Measurements from ENCODE around the gene GLRX3.

GLRX3 gene

DNA sequence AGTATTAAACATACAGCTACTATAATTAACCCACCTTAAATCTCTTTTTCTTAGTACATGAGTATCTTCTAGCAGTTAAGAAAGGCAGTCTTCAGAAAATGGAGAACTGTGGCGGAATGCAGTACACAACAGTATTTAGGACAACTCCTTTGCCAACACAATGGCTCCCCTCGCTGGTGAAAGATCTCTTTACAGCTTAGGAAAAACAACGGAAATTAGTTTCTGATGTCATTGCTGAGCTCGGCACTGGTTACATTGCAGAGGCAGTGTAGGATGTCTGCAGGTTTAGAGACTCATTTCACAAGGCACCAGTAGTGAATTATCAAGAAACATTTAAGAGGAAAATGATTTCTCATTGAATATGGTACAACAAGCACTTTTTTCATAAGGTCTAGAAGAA, 43.4 kb downstream of the GLRX3 start:
- peak in 36 of 42 donors; percentile 15 to 90 (median 68) for DNase-seq
- intact Hi-C loops (cut with DNase I), result no loop called here

DNA sequence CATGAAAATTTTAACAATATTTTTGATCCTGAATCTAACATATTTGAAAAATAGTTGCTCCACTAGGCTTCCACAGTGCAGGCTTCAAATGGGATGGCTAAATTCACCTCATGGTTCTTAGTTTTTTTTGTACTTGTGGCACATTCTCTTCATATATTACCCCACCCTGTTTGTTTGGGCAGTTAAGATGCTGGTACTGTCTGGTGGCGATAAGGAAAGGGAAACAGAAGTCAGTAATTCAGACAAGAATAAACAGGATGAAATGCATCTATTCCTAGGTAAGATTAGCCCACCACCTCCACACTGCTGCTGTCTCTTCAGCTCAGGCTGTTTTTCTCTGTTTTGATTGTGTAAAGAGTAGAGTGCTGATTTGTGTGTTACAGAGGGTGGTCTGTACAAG, 44.2 kb downstream of the GLRX3 start:
- intact Hi-C loops (cut with DNase I), result no loop called here
- no peak for DNase-seq

DNA sequence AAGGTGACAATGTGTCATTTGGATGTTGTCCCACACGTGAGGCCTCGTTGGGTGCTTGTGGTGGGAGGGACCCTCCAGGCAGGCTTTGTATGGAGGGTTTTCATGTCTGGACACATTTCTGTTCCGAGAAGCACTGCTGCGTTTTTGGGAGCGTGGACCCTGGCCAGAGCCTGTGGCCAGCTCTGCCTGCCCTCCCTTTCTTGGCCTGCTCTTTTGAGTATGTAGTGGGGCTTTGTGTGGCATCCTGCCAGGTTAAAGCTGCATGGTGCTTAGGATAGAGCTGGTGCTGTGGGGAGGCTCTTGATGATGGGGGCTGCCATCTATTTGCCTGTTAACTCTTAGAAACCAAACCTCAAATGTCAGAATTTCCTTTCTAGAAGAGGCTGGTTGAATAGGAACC, 45.7 kb downstream of the GLRX3 start:
- intact Hi-C loops (cut with DNase I), result no loop called here

DNA sequence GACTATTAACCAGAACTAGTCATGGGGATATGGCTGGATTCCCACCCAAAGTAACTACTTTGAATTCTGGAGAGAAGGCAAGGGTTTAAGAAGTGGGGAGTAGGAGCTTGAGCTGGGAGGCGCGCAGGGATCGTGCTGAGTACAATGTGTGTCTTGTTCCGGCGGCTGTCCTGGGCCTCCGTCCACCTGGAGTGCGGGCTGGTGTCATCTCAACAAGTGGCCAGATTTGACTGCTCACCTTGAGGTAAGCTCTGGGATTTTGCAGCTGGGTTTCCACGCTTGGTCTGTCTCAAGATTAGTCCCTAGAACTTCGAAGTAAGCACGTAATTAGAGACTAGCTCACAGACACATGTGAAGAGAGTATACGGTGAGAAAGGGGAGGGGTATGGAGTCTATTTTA, 49.4 kb downstream of the GLRX3 start:
- no peak for DNase-seq
- intact Hi-C loops (cut with DNase I), result no loop called here

More for the DNA sequence above, 45.7 kb downstream of the GLRX3 start:
- DNase-seq, result peak in 2 of 42 donors; percentile 16 to 35

DNA sequence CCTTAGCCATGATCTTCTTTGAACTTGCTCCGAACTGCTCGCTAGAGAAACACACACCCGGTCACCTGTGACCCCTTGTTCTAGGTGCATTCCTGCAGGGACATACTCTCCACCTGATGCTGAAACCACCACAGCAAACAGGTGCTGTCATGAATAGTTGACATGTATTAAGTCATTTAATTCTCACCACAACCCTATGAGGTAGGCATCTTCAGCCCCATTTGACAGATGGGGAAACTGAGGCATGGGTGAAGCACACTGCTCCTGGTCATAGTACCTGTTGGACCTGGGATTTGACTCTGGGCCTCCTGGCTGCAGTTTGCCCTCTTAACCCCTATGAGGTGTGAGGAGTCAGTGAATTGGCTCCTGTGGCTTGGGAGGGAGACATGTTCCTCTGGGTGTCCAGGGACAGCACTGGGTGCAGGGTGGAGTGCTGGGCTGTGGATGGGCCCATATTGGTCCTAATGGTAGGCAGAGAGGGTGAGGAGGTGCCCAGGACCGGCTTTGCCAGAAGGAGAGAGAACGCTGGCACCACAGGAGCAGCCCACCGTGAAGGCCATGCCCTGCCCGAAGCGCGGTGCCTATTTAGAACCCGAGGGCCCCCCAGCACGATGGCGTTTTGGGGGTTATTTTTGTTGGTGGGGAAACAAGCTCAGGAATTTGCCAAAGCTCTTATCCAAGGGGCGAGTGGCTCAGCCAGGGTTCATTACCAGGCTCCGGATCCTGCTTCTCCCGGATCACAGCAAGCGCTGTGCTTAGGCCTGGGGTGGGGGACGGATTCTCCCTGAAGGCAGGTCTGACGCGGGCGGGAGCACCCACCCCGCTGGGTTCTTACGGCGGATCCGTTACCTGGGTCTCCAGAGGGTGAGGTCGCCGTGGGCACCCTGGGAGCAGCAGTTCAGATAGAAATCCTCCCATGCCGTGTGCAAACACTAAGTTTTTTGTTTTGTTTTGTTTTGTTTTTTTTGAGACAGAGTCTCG, 52.3 kb downstream of the GLRX3 start:
- intact Hi-C loops (cut with DNase I), result no loop called here
- DNase-seq, result peak in 1 of 42 donors; percentile 39

DNA sequence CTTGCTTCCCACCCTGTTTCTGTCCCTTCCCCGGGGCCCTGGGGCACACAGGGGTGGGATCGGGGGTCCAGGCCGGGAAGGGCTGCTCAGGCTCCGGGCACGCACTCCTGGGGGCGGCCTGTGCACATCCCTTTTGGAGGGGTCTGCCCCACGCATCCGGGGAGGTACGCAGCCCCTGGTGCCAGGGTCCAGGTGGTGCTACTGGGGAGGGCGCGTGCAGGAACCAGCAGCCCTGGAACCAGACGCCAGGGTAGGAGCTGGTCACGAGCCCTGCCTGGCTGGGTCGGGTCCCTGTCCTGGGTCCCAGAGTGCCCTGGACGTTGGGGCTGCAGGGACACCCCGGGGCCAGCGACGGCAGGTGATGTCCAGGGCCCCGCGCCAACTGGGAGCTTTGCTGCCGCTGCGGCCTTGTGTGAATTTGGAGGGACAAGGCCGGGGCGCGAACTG, 53.4 kb downstream of the GLRX3 start:
- DNase-seq, result no peak
- intact Hi-C loops (cut with DNase I), result loop anchor here (5.0 kb wide), 1 partner anchor 143 kb away; no protein-coding TSS in a partner anchor

DNA sequence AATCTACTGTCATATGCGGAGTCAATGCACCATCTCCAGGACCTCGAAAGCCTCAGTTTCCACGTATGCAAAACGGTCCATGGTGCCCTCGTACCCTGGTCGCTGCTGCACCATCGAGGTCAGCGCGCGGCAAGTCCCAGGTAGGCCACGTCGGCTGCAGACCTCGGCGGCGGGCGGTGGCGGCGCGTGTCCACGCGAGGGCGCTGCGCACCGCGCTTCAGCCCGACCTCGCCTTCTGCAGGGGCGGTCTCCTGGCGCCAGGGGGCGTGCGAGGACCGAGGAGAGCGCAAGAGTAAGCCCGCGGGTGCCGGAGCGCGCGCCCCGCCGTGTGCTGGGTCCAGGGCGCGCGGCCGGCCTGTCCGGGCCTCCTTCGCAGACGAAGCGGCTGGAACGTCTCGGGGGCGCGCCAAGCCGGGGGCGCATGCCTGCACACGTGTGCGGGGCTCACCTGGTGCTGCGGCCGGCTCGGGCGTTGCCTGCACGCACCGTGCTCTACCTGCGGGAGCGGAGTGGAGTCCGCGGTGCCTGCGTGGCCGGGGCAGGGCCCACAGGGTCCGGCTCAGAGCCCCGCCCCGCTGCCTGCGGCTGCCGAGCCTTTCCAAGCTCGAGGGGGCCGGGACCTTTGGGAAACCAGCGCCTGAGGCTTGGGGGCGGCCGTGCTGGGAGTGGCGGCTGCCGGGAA, 54.0 kb downstream of the GLRX3 start:
- DNase-seq, result peak; percentile 59 to 95 (median 89)
- intact Hi-C loops (cut with DNase I), result loop anchor here (5.0 kb wide), 1 partner anchor 142 kb away; no protein-coding TSS in a partner anchor

DNA sequence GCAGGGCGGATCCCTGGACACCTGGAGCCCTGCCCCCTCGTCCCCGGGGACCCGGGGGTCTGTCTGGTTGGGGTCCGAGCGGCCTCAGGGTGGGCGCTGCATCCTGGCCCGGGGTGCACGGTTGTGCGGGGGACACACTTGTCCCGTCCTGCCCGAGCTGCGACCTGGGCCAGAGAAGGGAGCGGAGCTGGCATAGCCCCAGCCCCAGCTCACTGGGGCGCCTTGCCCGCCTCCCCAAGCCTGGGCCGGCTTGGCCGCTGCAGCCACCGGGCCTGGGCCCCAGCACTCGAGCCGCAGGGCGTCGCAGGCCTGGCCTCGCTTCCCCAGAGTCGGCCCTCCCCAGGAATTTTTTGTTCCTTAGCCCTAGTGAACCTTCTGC, 54.5 kb downstream of the GLRX3 start:
- intact Hi-C loops (cut with DNase I), result loop anchor here (5.0 kb wide), 1 partner anchor 142 kb away; no protein-coding TSS in a partner anchor
- peak in 2 of 42 donors; percentile 19 to 49 for DNase-seq

DNA sequence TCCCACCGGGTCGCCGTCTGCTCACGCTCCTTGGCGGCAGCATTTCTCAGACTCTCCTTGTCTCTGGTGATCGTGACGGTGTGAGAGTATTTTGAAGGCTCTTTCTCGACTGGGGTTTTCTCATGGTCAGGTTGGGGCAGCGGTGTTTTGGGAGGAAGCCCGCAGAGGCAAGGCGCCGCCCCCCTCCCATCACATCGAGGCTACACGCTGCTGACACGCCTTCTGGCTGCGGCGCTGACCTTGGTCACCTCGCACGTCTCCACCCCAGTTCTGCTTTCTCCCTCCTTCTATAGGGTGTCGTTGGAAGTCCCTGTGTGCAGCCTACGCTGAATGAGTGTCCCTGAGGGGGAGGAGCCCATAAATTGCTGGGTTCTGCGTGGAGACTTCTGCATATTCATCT, 55.2 kb downstream of the GLRX3 start:
- peak in 1 of 42 donors; percentile 36 for DNase-seq
- intact Hi-C loops (cut with DNase I), result loop anchor here (5.0 kb wide), 1 partner anchor 141 kb away; no protein-coding TSS in a partner anchor

DNA sequence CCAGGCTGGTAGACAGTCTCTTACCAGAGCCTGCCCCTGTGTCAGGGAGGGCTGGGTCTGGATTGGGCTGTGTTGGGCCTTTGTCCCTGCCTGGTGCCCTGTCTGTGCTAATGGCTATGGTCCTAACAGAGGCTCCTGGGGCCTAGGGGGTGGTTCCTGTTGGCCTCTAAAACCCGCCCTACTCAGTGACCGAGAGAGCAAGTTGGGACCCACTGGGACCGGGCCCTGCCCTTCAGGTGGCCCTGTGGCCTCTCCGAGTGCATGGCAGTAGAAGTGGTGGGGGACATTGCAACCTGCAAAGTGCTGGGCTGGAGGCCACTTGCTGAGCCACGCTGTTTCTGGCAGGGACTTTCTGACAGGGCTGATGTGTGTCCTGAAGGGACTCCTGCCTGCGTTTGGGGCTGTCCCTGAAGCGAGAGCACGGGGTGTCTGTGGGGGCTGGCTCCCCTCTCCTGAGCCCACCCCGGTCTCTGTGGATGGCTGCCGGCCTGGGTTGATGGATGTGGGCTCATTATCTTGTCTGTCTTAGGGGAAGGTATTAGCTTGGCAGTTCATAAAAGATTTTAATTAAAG, 56.2 kb downstream of the GLRX3 start:
- DNase-seq, result no peak
- intact Hi-C loops (cut with DNase I), result loop anchor here (5.0 kb wide), 1 partner anchor 140 kb away; no protein-coding TSS in a partner anchor

DNA sequence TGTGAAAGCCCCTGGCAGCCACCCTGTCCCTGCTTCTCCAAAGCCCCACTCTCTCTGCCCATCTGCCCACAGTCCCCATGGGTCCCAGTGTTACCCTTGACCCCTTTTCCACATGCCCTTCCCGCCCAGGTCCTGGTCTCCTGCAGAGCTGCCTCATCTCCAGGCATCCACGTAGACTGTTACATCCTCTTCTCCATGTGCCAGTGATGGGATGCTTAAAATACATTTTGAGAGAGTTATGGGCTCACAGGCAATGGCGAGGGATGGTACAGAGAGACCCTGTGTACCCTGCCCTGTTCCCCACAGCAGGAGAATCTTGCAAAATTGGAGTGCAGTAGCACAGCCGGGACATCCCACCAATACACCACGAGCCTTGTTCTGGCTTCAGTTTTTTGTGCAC, 56.8 kb downstream of the GLRX3 start:
- intact Hi-C loops (cut with DNase I), result loop anchor here (5.0 kb wide), 1 partner anchor 139 kb away; no protein-coding TSS in a partner anchor
- no peak for DNase-seq

DNA sequence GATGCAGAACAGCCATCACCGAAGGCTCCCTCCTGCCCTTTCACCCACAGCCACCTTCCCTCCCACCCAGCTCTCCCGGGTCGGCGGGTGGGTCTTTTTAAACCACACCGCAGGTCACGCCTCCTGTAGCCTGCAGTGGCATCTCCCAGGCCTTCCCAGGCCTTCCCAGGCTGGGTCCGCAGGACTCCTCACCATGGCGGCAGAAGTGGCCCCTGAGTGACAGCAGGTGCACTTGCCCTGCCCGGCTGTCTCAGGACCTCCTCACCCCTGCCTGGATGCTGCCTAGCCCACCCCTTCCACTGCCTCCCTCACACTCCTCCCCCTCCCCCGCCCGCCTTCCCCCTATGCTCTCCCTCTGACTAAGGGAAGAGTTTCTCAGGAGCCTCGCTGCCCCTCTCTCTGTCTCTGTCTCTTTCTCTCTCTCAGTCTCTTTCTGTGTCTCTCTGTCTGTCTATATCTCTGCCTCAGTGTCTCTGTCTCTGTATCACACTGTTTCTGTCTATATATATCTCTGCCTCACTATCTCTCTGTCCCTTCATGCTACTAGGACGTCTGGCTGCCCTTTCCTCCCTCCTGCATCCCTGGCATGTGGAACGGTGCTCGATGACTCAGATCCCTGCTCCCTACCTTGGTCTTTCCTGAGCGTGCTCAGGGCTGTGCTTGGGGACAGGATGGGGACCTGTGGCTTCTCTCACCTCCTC, 57.5 kb downstream of the GLRX3 start:
- intact Hi-C loops (cut with DNase I), result loop anchor here (5.0 kb wide), 1 partner anchor 139 kb away; no protein-coding TSS in a partner anchor
- DNase-seq, result no peak

DNA sequence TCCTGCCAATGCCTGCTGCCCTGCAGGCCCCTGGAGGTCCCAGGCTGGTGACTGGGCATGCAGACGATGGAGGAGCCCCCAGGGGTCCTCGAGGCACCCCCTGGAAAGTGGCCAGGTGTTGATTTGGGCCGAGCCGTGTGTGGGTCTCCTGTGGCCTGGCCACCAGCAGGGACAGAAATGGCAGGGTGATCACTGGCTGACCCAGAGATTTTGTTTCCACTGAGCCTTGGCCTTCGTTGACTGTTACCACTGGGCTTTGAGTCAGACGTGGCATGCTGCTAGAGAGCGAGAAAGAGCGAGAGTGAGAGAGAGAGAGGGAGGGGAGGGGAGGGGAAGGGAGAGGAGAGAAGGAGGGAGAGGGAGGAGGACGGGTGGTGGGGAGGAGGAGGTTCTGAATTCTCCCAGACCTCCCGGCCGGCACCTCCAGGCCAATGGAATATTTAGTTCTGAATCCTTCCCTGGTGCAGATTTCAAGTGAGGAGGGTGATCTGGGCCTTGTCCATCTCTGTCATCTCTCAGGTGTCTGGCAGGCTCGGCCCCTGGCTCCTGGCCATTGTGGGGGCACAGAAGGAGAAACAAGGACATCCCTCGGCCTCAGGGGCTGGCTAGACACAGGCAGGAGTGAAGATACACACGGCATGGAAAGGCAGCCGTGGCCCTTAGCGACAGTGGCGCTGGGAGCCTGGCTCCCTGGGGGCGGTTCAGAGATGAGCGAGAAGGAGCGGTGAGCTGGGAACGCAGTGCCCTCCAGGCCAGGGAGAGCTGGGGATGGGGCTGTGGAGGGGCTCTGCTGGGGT, 58.2 kb downstream of the GLRX3 start:
- intact Hi-C loops (cut with DNase I), result loop anchor here (5.0 kb wide), 1 partner anchor 138 kb away; no protein-coding TSS in a partner anchor
- DNase-seq, result peak in 1 of 42 donors; percentile 26

DNA sequence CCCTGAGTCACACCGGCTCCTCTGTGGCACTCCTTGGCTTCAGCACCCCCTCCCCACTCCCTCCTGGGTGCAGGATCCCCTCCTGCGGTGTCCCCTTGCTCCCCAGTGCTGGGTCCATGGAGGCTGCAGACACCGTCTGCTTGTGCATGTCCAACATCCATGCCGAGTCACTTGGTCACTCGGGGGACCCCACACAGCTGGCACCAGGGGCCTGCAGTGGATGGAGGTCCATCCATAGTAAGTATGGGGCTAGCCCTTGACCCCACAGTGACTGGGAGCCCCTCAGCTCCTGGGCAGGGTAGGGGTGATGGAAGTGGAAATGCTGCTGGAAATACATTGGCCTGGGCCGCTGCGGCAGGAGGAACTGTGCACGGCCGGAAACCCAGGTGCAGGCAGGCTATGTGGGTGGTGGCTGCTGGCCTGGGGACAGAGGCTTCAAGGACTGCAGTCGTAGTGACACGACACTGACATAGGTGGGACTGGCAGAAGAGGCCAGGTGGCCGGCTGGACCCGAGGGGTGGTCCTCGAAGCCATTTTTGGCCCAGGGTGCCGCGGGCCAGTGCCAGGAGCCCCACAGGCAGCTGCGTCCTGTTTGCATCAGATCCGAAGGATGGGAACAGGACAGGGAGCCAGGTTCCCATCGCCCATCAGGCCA, 58.9 kb downstream of the GLRX3 start:
- peak in 2 of 42 donors; percentile 14 to 28 for DNase-seq
- intact Hi-C loops (cut with DNase I), result loop anchor here (5.0 kb wide), 1 partner anchor 137 kb away; no protein-coding TSS in a partner anchor

DNA sequence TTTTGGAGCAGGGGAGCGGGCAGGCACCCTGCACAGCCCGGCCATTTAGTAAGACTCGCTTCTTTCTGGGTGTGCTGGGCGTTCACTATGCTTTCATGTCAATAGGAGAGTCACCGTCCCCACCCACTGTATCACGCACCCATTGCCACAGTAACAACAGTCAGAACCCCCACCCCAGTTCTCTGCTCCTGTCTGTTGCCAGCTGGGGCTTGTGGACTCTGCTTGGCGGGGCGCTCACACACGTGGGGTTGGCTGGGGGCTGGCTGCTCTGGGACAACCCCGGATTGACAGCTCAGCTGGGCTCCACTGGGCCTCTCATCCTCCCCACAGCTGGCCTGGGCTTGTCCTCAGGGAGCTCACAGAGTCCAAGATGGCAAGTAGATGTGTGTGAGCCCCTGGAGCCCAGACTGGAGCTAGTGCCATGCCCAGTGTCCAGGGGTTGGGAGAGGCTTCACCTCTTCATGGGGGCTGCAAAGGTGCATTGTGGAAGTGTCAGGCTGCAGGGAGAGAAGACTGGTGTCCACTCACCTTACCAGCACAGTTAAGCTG, 59.6 kb downstream of the GLRX3 start:
- intact Hi-C loops (cut with DNase I), result no loop called here

DNA sequence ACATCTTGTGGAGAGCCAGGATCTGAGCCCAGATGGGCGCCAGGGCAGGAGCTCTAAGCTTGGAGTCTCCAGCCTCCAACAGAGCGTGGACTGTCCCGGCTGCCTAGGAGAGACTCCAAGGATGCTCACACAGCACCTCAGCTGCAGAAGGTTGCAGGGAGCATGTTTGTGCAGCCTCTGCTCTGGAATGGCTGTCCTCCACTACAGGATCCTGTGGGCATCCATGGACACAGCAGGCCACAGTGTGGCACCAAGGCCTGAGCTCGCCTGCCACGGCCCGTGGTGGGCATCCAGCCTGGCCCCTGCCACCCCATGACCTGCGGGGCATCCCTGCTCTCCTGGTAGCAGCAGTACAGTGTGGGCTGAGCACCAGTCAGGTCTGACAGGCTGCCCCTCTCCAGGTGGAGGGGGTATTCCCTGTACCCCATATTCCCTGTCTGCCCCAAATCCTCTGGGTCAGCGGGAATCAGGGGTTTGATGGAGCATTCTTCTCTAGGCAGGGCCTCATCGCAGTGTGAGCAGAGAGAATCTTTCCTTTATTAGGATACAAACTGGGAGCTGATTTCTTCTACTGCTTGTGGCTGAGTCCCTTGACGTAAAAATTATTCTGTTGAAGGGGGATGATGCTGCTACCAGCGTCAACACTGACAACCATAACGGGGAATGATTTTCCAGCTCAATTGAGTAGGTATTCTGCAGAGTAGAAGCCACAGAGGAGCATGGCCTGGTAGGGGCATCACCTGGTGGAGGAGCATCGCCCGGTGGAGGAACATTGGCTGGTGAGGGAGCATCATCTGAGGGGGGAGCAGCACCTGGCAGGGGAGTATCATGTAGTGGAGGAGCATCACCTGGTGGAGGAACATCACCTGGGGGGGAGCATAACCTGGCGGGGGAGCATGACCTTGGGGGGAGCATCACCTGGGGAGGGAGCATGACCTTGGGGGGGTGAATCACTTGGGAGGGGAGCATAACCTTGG, 60.6 kb downstream of the GLRX3 start:
- DNase-seq, result peak in 1 of 42 donors; percentile 9
- intact Hi-C loops (cut with DNase I), result no loop called here

More for the DNA sequence above, 59.6 kb downstream of the GLRX3 start:
- peak in 1 of 42 donors; percentile 9 for DNase-seq

All from head of caudate nucleus (tissue), 42 donors.